Common myeloid progenitor, CD34-positive (primary cell): ENCODE data around the gene CARM1.

Source experiments
- CTCF ChIA-PET: fragments of 350-600 bp; sonication (Branson Sonifier 250); formaldehyde crosslinking; loops from one replicate; lab custom pipeline; 2021; ENCODE audit warnings: antibody characterized with exemption; lab: Charles Lee
- POLR2A ChIA-PET: fragments of 350-600 bp; sonication (Branson Sonifier 250); formaldehyde crosslinking; loops from one replicate; lab custom pipeline; 2021; ENCODE audit warnings: antibody characterized with exemption; lab: Charles Lee
- DNase-seq, 3 donors: peaks; one replicate each; pipeline versions ENCODE4 v3.0.0 to v3.0.0-alpha.2; 2013
- H3K27ac ChIP-seq, 2 experiments: 1 replicate in 1 of 2; 2 replicates in 1 of 2; pipeline ENCODE4 v1.7.0; 2013; ENCODE audit warnings: inconsistent platforms in 2 of 2, low read length in 2 of 2, mild to moderate bottlenecking in 2 of 2, low read depth in 1 of 2, moderate library complexity in 1 of 2; ENCODE audit not compliant: severe bottlenecking in 2 of 2, insufficient read depth in 1 of 2, poor library complexity in 1 of 2
- H3K27me3 ChIP-seq, 5 experiments: replicated peaks in 2 of 5; 1 replicate in 3 of 5; 2 replicates in 2 of 5; pipeline versions ENCODE4 v1.6.1 to v1.7.0; 2013; ENCODE audit warnings: low read length in 4 of 5, mild to moderate bottlenecking in 2 of 5, moderate library complexity in 2 of 5, inconsistent platforms in 1 of 5; ENCODE audit not compliant: insufficient read depth in 5 of 5, control insufficient read depth in 4 of 5
- H3K36me3 ChIP-seq, 4 experiments: 1 replicate in 2 of 4; 2 replicates in 2 of 4; pipeline versions ENCODE4 v1.6.1 to v1.7.0; 2013; ENCODE audit warnings: low read length in 3 of 4, control low read depth in 1 of 4, mild to moderate bottlenecking in 1 of 4; ENCODE audit not compliant: control insufficient read depth in 4 of 4, insufficient read depth in 4 of 4
- H3K4me1 ChIP-seq, 4 experiments: 1 replicate in 3 of 4; 2 replicates in 1 of 4; pipeline versions ENCODE4 v1.6.1 to v1.7.1; 2013; ENCODE audit warnings: low read length in 3 of 4, mild to moderate bottlenecking in 3 of 4, control low read depth in 1 of 4, inconsistent platforms in 1 of 4, moderate library complexity in 1 of 4; ENCODE audit not compliant: control insufficient read depth in 4 of 4, insufficient read depth in 4 of 4; ENCODE audit errors: control extremely low read depth in 1 of 4
- H3K4me3 ChIP-seq, 7 experiments: 1 replicate in 4 of 7; 2 replicates in 3 of 7; pipeline versions ENCODE4 v1.5.1 to v1.7.0; 2013; ENCODE audit warnings: mild to moderate bottlenecking in 7 of 7, low read length in 6 of 7, moderate library complexity in 6 of 7, inconsistent platforms in 2 of 7, low read depth in 2 of 7, control low read depth in 1 of 7; ENCODE audit not compliant: insufficient read depth in 4 of 7, control insufficient read depth in 1 of 7; ENCODE audit errors: extremely low read depth in 1 of 7
- H3K9me3 ChIP-seq, 5 experiments: 1 replicate in 4 of 5; 2 replicates in 1 of 5; pipeline versions ENCODE4 v1.6.1 to v1.7.1; 2013; ENCODE audit warnings: low read length in 4 of 5, mild to moderate bottlenecking in 2 of 5, inconsistent platforms in 1 of 5, low read depth in 1 of 5, moderate library complexity in 1 of 5; ENCODE audit not compliant: control insufficient read depth in 4 of 5, insufficient read depth in 2 of 5; ENCODE audit errors: control extremely low read depth in 1 of 5
- WGBS: methylation state at CpG from one replicate; pipeline ENCODE4 v1.1.5; 2013; ENCODE audit not compliant: insufficient coverage; 5-methylcytosine and 5-hydroxymethylcytosine counted together

The CARM1 gene

GRCh38 chr19:10881403-10882107 is 10.2 kb downstream of the CARM1 start:
- CTCF ChIA-PET = interaction anchor here (0.8 to 2.8 kb wide), 4 partner anchors 9 to 18 kb away, joined by 3 to 11 read pairs (median 5); no protein-coding TSS in a partner anchor
- Histone ChIP-seq H3K9me3 (no peaks in the 10 kb centered on the region), H3K27me3 (no peaks in the 10 kb centered on the region), H3K4me1 (peaks cover 0 to 11% (median 3%) of the 10 kb centered on the region in 4 experiments), H3K36me3 (peaks cover 2 to 9% (median 3%) of the 10 kb centered on the region in 4 experiments), H3K4me3 (no peak overlapping the region), H3K27ac (no peak overlapping the region)
- DNase-seq = no peak
- POLR2A ChIA-PET = no interaction called here
- 91% methylated on average over 13 of the region's 14 CpGs for WGBS

GRCh38 chr19:10882108-10882457 is 10.7 kb downstream of the CARM1 start:
- peaks cover 2 to 6% (median 3%) of the 10 kb centered on the region in 4 experiments for H3K36me3 ChIP-seq
- H3K9me3 ChIP-seq = no peaks in the 10 kb centered on the region
- H3K27me3 ChIP-seq = no peaks in the 10 kb centered on the region
- peaks cover 0 to 7% (median 1%) of the 10 kb centered on the region in 4 experiments for H3K4me1 ChIP-seq
- no peak overlapping the region for H3K4me3 ChIP-seq
- POLR2A ChIA-PET = no interaction called here
- CTCF ChIA-PET = interaction anchor here (0.8 to 2.8 kb wide), 3 partner anchors 14 to 18 kb away, joined by 3 to 11 read pairs (median 3); no protein-coding TSS in a partner anchor
- no peak for DNase-seq
- H3K27ac ChIP-seq = no peak overlapping the region
- WGBS = 96% methylated on average over 4 of the region's 9 CpGs

GRCh38 chr19:10884274-10884673 is 12.9 kb downstream of the CARM1 start:
- POLR2A ChIA-PET = no interaction called here

GRCh38 chr19:10885201-10886169 is 14.1 kb downstream of the CARM1 start:
- WGBS = 98% methylated on average over 15 of the region's 20 CpGs
- Histone ChIP-seq H3K27ac (no peak overlapping the region), H3K36me3 (peaks cover 0 to 5% (median 3%) of the 10 kb centered on the region in 4 experiments), H3K4me3 (no peak overlapping the region), H3K27me3 (no peaks in the 10 kb centered on the region), H3K4me1 (peaks cover 0 to 6% (median 1%) of the 10 kb centered on the region in 4 experiments), H3K9me3 (no peaks in the 10 kb centered on the region)
- POLR2A ChIA-PET = interaction anchor here (0.6 kb wide), 2 partner anchors 40 to 1276 kb away, joined by 3 to 5 read pairs; no protein-coding TSS in a partner anchor
- CTCF ChIA-PET = interaction anchor here (0.6 to 1.3 kb wide), 6 partner anchors 8 to 1884 kb away, joined by 3 to 5 read pairs (median 3); no protein-coding TSS in a partner anchor
- no peak for DNase-seq

More at GRCh38 chr19:10884274-10884673, 12.9 kb downstream of the CARM1 start:
- CTCF ChIA-PET = interaction anchor here (1.1 kb wide), 1 partner anchor 12 kb away, joined by 4 read pairs; no protein-coding TSS in a partner anchor
- Histone ChIP-seq H3K4me3 (no peak overlapping the region), H3K27me3 (no peaks in the 10 kb centered on the region), H3K4me1 (peaks cover 0 to 6% (median 3%) of the 10 kb centered on the region in 4 experiments), H3K9me3 (no peaks in the 10 kb centered on the region), H3K27ac (no peak overlapping the region), H3K36me3 (peaks cover 2 to 6% (median 3%) of the 10 kb centered on the region in 4 experiments)
- DNase-seq = peak in 2 of 3 donors; percentile 60 to 69
- 100% methylated on average over 2 of the region's 2 CpGs for WGBS

GRCh38 chr19:10887616-10888367 is 16.4 kb downstream of the CARM1 start:
- POLR2A ChIA-PET = interaction anchor here (1.1 kb wide), 1 partner anchor 17 kb away, joined by 3 read pairs; no protein-coding TSS in a partner anchor
- WGBS = 96% methylated on average over 9 of the region's 9 CpGs
- Histone ChIP-seq H3K36me3 (peaks cover 0 to 2% (median 0%) of the 10 kb centered on the region in 4 experiments), H3K4me1 (peaks cover 0 to 6% (median 1%) of the 10 kb centered on the region in 4 experiments), H3K27ac (no peak overlapping the region), H3K27me3 (no peaks in the 10 kb centered on the region), H3K4me3 (no peak overlapping the region), H3K9me3 (no peaks in the 10 kb centered on the region)
- DNase-seq = no peak
- CTCF ChIA-PET = interaction anchor here (0.8 to 1.8 kb wide), 5 partner anchors 8 to 30 kb away, joined by 3 to 7 read pairs (median 3); no protein-coding TSS in a partner anchor

GRCh38 chr19:10888421-10888866 is 17.1 kb downstream of the CARM1 start:
- Histone ChIP-seq H3K27ac (no peak overlapping the region), H3K4me1 (peaks cover 0 to 6% (median 1%) of the 10 kb centered on the region in 4 experiments), H3K27me3 (no peaks in the 10 kb centered on the region), H3K9me3 (no peaks in the 10 kb centered on the region), H3K4me3 (no peak overlapping the region), H3K36me3 (no peaks in the 10 kb centered on the region)
- CTCF ChIA-PET = interaction anchor here (0.8 to 1.8 kb wide), 6 partner anchors 8 to 48 kb away, joined by 3 to 7 read pairs (median 4); no protein-coding TSS in a partner anchor
- POLR2A ChIA-PET = no interaction called here
- 76% methylated on average over 4 of the region's 13 CpGs for WGBS
- no peak for DNase-seq
